LNCAP (cell line): ENCODE measurements around the gene VWA5B2.

Experiments
- CTCF ChIP-seq: fragments of 450-650 bp; IDR thresholded peaks from 2 replicates; pipeline ENCODE4 v1.5.1; 2017; ENCODE audit warnings: mild to moderate bottlenecking

Gene VWA5B2

DNA sequence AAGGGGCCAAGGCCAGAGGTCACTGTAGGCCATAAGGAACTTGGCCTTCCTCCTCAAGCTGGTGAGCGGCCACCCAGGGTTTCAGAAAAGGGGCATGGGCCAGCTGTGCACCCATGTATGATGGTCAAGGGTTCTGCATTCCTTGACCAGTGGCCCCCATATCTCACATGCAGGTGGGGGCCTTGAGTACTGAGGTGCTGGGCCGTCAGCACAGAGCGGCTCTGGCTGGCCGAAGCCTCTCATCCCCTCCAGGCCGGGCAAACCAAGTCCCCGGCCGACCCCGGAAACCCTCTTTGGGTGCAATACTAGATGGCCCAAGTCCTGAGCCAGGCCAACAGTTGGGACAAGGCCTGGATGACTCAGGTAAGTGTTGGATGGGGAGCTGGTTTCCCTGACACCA is 9.8 kb downstream of the VWA5B2 start:
- TF ChIP-seq CTCF: no peak

DNA sequence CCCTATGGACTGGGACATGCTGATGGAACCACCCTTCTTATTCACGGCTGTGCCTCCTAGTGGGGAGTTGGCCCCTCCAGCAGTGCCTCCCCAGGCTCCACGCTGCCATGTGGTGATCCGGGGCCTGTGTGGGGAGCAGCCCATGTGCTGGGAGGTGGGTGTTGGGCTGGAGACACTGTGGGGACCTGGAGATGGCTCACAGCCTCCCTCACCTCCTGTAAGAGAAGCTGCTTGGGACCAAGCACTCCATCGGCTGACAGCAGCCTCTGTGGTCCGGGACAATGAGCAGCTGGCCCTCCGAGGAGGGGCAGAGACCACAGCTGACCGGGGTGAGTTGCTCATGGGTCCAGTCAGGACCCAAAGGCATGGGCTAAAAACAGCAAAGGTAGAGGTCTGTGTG is 10.3 kb downstream of the VWA5B2 start:
- no peak for TF ChIP-seq CTCF

DNA sequence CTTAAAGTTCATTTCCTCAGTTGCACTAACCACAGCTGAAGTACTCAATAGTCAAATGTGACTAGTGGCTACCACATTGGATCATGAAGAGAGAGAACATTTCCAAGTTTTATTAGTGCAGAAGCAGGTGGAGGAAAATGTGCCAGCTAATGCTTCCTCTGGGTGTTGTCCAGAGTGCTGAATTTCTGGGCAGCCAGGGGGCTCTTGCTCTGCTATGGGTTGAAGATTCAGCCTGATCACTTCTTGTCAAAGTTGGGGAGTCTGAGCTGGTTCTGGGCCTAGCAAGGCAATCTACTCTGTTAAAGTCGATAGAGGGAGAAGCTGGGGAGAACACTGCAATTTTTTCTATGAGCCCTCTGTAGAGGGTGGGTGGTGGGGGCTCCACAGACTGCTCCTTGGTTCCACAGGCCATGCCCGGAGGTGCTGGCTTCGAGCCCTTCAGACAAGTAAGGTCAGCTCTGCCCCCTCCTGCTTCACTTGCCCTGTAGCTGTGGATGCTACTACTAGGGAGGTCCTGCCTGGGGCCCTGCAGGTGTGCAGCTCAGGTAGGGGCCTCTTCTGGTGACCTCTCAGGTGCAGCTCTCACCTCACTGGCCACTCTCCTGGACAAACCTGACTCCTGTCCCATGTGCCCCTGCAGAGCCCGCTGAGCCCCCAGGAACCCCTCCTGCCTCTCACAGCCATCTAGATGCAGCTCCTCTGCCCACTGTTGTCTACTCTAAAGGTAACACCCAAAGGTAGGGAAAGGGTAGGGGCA is 11.2 kb downstream of the VWA5B2 start:
- no peak for TF ChIP-seq CTCF

DNA sequence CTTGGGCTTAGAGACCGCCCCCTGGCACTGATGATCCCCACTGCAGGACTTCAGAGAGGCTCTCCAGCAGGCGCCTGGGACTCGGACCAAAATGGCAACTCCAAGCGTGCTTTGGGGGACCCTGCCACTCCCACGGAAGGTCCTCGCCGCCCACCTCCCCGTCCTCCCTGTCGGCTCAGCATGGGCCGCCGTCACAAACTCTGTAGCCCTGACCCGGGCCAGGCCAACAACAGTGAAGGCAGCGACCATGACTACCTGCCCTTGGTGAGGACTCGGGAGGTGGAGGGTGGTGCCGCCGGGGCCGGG is 11.7 kb downstream of the VWA5B2 start:
- TF ChIP-seq CTCF: no peak

DNA sequence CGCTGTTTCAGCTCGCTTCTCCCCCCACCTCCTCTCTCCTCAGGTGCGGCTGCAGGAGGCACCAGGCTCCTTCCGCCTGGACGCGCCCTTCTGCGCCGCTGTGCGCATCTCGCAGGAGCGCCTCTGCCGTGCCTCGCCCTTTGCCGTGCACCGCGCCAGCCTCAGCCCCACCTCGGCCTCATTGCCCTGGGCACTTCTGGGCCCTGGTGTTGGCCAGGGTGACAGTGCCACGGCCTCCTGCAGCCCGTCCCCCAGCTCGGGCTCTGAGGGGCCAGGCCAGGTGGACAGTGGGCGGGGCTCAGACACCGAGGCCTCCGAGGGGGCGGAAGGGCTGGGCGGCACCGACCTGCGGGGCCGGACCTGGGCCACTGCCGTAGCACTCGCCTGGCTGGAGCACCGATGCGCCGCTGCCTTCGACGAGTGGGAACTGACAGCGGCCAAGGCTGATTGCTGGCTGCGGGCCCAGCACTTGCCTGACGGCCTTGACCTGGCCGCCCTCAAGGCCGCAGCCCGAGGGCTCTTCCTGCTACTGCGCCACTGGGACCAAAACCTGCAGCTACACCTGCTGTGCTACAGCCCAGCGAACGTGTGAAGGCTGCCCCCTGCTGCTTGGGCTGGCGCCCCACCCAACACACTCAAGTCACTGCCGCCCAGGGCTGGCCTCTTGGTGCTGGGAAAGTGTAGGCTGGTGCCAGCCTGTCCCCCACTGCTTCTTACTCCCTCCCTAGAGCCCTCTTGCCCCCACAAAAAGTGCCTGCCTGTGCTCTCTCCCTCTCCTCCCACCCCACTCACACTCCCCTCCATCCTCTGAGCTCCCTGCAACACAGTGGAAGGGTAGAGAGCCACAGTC is 12.3 kb downstream of the VWA5B2 start:
- TF ChIP-seq CTCF: peak; percentile 79

DNA sequence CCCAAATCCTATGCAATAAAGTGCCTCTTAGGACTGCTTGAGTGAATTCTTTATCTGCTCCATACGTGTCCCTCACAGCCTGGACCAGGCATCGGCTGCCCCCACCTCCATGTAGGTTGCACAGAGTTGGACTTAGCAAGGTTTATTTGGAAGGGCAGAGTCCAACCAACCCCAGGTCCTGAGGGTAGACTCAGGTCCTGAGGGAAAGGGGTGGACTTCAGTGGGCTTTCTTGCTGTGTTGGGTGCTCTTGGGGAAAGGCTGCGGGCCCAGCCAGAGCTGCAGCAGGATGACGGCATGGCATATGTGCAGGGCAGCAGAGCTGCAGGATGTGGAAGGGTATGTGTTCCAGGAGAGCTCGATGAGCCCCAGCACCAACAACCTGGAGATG is 12.9 kb downstream of the VWA5B2 start:
- TF ChIP-seq CTCF: no peak

- no peak for TF ChIP-seq CTCF
These were observed 19.3 kb downstream of the VWA5B2 start, which contains the start of gene ALG3 for GRCh38 chr3:184248454-184249411. Gene ALG3, minus strand, starts transcription at chr3:184248962. Its CDS starts 22 bp downstream, at chr3:184248940.
